IMR-90 (cell line): ENCODE results near the gene HNRNPLL. TPM values are rescaled to one million over a fixed set of nuclear protein-coding genes. Genes with fewer than 3 reads are reported as not detected.

Experiments
- ATAC-seq: fragments of 200-7000 bp; cut with Tn5 transposase; 2 replicates; pipeline ENCODE4 v1.9.1; 2020; ENCODE audit warnings: low read depth, mild to moderate bottlenecking, moderate library complexity
- BruUV-seq: library from RNA; stranded (reverse); fragments of 400-500 nt; replicated peaks from 2 replicates; lab custom pipeline; 2021; lab: Mats Ljungman, UMichigan
- CTCF ChIA-PET: fragments of 300-600 bp; formaldehyde crosslinking; extraction: SDS; loops from one replicate; lab custom pipeline; 2021; ENCODE audit warnings: antibody characterized with exemption; lab: Yijun Ruan, JAX
- POLR2A ChIA-PET: fragments of 300-600 bp; sonication (Branson Sonifier 250); formaldehyde crosslinking; loops from one replicate; lab custom pipeline; 2022; ENCODE audit warnings: antibody characterized with exemption; ENCODE audit not compliant: unreplicated experiment; lab: Charles Lee
- DNase-seq: peaks from one replicate; pipeline ENCODE4 v3.0.0; 2013
- H2AFZ ChIP-seq: replicated peaks from 2 replicates; pipeline ENCODE3; 2013; ENCODE audit warnings: low read length, mild to moderate bottlenecking; ENCODE audit not compliant: poor library complexity
- H2AK5ac ChIP-seq: 2 replicates; pipeline ENCODE4 v1.6.1; 2013; ENCODE audit warnings: low read depth, low read length, inconsistent platforms
- H2AK9ac ChIP-seq: replicated peaks from 2 replicates; pipeline ENCODE3; 2013; ENCODE audit warnings: mild to moderate bottlenecking, low read depth, low read length, moderate library complexity; ENCODE audit not compliant: poor library complexity
- H2BK120ac ChIP-seq: 2 replicates; pipeline ENCODE4 v1.6.1; 2013; ENCODE audit warnings: low read depth, low read length, inconsistent platforms
- H2BK15ac ChIP-seq: 3 replicates; pipeline ENCODE4 v1.6.1; 2013; ENCODE audit warnings: low read depth, low read length, inconsistent platforms
- H2BK20ac ChIP-seq: 2 replicates; pipeline ENCODE4 v1.6.1; 2013; ENCODE audit warnings: low read depth, mild to moderate bottlenecking, inconsistent platforms, low read length, moderate library complexity
- H2BK5ac ChIP-seq: 2 replicates; pipeline ENCODE4 v1.6.1; 2013; ENCODE audit warnings: mild to moderate bottlenecking, low read depth, low read length, inconsistent platforms; ENCODE audit not compliant: poor library complexity, severe bottlenecking
- H3K14ac ChIP-seq: replicated peaks from 2 replicates; pipeline ENCODE4 v1.6.1; 2013; ENCODE audit warnings: low read depth, low read length, inconsistent platforms
- H3K18ac ChIP-seq: 2 replicates; pipeline ENCODE4 v1.6.1; 2013; ENCODE audit warnings: low read depth, low read length, control low read depth
- H3K23ac ChIP-seq: 2 replicates; pipeline ENCODE4 v1.6.1; 2013; ENCODE audit warnings: low read depth, low read length, inconsistent platforms
- H3K27ac ChIP-seq: 2 replicates; pipeline ENCODE4 v1.5.1; 2013; ENCODE audit warnings: mild to moderate bottlenecking, control low read depth, low read length; ENCODE audit not compliant: insufficient read depth
- H3K27me3 ChIP-seq: 2 replicates; pipeline ENCODE4 v1.6.1; 2013; ENCODE audit warnings: low read length; ENCODE audit not compliant: control insufficient read depth, insufficient read depth
- H3K36me3 ChIP-seq: 2 replicates; pipeline ENCODE4 v1.6.1; 2013; ENCODE audit warnings: low read length, mixed read lengths; ENCODE audit not compliant: control insufficient read depth, insufficient read depth
- H3K4ac ChIP-seq: 2 replicates; pipeline ENCODE4 v1.6.1; 2013; ENCODE audit warnings: low read depth, low read length, inconsistent platforms
- H3K4me1 ChIP-seq: 2 replicates; pipeline ENCODE4 v1.6.1; 2013; ENCODE audit warnings: low read length, mixed read lengths; ENCODE audit not compliant: control insufficient read depth, insufficient read depth
- H3K4me2 ChIP-seq: 2 replicates; pipeline ENCODE4 v1.6.1; 2013; ENCODE audit warnings: low read depth, mild to moderate bottlenecking, control low read depth, low read length, moderate library complexity
- H3K4me3 ChIP-seq: 2 replicates; pipeline ENCODE4 v1.5.1; 2013; ENCODE audit warnings: low read depth, mild to moderate bottlenecking, control low read depth, low read length, moderate library complexity; ENCODE audit not compliant: insufficient read depth
- H3K56ac ChIP-seq: 2 replicates; pipeline ENCODE4 v1.6.1; 2013; ENCODE audit warnings: low read length, inconsistent platforms; ENCODE audit not compliant: insufficient read depth; ENCODE audit errors: extremely low read depth
- H3K79me1 ChIP-seq, 2 experiments: 2 replicates each; pipeline ENCODE4 v1.6.1; 2013; ENCODE audit warnings: low read length in 2 of 2, inconsistent platforms in 1 of 2, low read depth in 1 of 2
- H3K9ac ChIP-seq: 2 replicates; pipeline ENCODE4 v1.6.1; 2013; ENCODE audit warnings: low read depth, low read length, control low read depth
- H3K9me1 ChIP-seq: 2 replicates; pipeline ENCODE4 v1.6.1; 2013; ENCODE audit warnings: low read length, inconsistent platforms; ENCODE audit not compliant: insufficient read depth
- H3K9me3 ChIP-seq: 2 replicates; pipeline ENCODE4 v1.6.1; 2013; ENCODE audit warnings: low read length; ENCODE audit not compliant: control insufficient read depth, insufficient read depth
- H4K20me1 ChIP-seq: 2 replicates; pipeline ENCODE4 v1.6.1; 2013; ENCODE audit warnings: low read length, inconsistent platforms; ENCODE audit not compliant: insufficient read depth
- H4K5ac ChIP-seq: 2 replicates; pipeline ENCODE4 v1.6.1; 2013; ENCODE audit warnings: mild to moderate bottlenecking, low read depth, low read length, control low read depth
- H4K8ac ChIP-seq, 2 experiments: 2 replicates each; pipeline ENCODE4 v1.6.1; 2013; ENCODE audit warnings: low read depth in 2 of 2, low read length in 2 of 2, control low read depth in 1 of 2, inconsistent platforms in 1 of 2
- H4K91ac ChIP-seq: 2 replicates; pipeline ENCODE4 v1.6.1; 2013; ENCODE audit warnings: low read depth, low read length, inconsistent platforms; ENCODE audit not compliant: insufficient read depth
- CHD1 ChIP-seq: IDR thresholded peaks from 2 replicates; pipeline ENCODE4 v1.6.1; 2012; ENCODE audit warnings: low read depth, low read length, improper control_type of control experiment
- ELK1 ChIP-seq: fragments of 150-350 bp; IDR thresholded peaks from 2 replicates; pipeline ENCODE4 v1.6.1; 2016; ENCODE audit warnings: low read depth, mild to moderate bottlenecking, low read length, moderate library complexity, borderline replicate concordance
- FOS ChIP-seq: fragments of 150-350 bp; IDR thresholded peaks from 2 replicates; pipeline ENCODE4 v1.6.1; 2016; ENCODE audit warnings: low read depth, low read length
- RAD21 ChIP-seq: IDR thresholded peaks from 2 replicates; pipeline ENCODE4 v1.6.1; 2012; ENCODE audit warnings: low read length, improper control_type of control experiment
- RCOR1 ChIP-seq: IDR thresholded peaks from 2 replicates; pipeline ENCODE4 v1.6.1; 2012; ENCODE audit warnings: mild to moderate bottlenecking, low read length, improper control_type of control experiment; ENCODE audit not compliant: insufficient replicate concordance
- RFX5 ChIP-seq: IDR thresholded peaks from 2 replicates; pipeline ENCODE4 v1.8.0; 2012; ENCODE audit warnings: low read depth, mild to moderate bottlenecking, low read length, moderate library complexity
- SMC3 ChIP-seq: fragments of 150-350 bp; IDR thresholded peaks from 2 replicates; pipeline ENCODE4 v1.6.1; 2016; ENCODE audit warnings: low read depth, mild to moderate bottlenecking, antibody characterized with exemption, low read length, moderate library complexity
- WGBS, 2 experiments: methylation state at CpG; one replicate each; pipeline versions ENCODE4 v1.1.5 to v1.1.7; 2013; ENCODE audit warnings: missing lambda C conversion rate in 2 of 2; ENCODE audit not compliant: insufficient read length in 1 of 2; ENCODE audit errors: extremely low coverage in 2 of 2; 5-methylcytosine and 5-hydroxymethylcytosine counted together
- dilution Hi-C: fragments of 300-500 bp; cut with HindIII; formaldehyde crosslinking; loops from one replicate; pipeline ENCODE4 v1.14.3; 2018; ENCODE audit warnings: low sequenced_read_pairs; ENCODE audit not compliant: unreplicated experiment
- in situ Hi-C: fragments of 300-500 bp; cut with MboI; formaldehyde crosslinking; loops from 3 replicates; pipeline ENCODE4 v1.14.3; 2019; ENCODE audit warnings: low sequenced_read_pairs, inconsistent platforms, mixed read lengths
- intact Hi-C: fragments of 100-400 bp; cut with micrococcal nuclease; formaldehyde crosslinking; loops from 2 replicates; pipeline ENCODE4 v1.10.0; 2022
- polyA plus RNA-seq, 3 experiments: library from polyadenylated mRNA; depleted of rRNA; stranded (reverse); fragments of >200 nt; gene quantifications; 2 replicates each; pipeline ENCODE4 v1.2.3, GENCODE V29; 2012; ENCODE audit warnings: low replicate concordance in 1 of 3
- total RNA-seq: library from RNA; depleted of rRNA; stranded (reverse); fragments of >200 nt; gene quantifications from 2 replicates; pipeline ENCODE4 v1.2.3, GENCODE V29; 2012

The HNRNPLL gene
- total and polyA plus RNA-seq, 2 of the 4 experiments (the other 2 are of a cell fraction) = 23.7 to 53.1 TPM

- Histone ChIP-seq H3K27ac (no peak overlapping the region), H2BK5ac (no peak overlapping the region), H3K14ac (no peak overlapping the region), H2BK15ac (no peak overlapping the region), H3K4me3 (no peak overlapping the region), H4K91ac (no peak overlapping the region), H2BK20ac (no peak overlapping the region), H3K9ac (no peak overlapping the region), H3K18ac (no peak overlapping the region), H4K5ac (no peak overlapping the region), H2BK120ac (no peak overlapping the region), H3K4me2 (no peak overlapping the region), H3K4ac (no peak overlapping the region), H2AFZ (no peak overlapping the region), H3K4me1 (no peaks in the 10 kb centered on the region), H2AK9ac (no peak overlapping the region), H4K8ac (no peak overlapping the region), H3K23ac (no peak overlapping the region), H3K9me3 (no peaks in the 10 kb centered on the region), H3K79me1 (no peaks in the 10 kb centered on the region), H2AK5ac (no peak overlapping the region), H3K9me1 (no peaks in the 10 kb centered on the region), H3K27me3 (peaks cover 10% of the 10 kb centered on the region; the same call in 1 of the 2 replicates), H4K20me1 (no peaks in the 10 kb centered on the region), H3K56ac (no peak overlapping the region), H3K36me3 (no peaks in the 10 kb centered on the region)
- no TSS peak for BruUV-seq
- dilution Hi-C loops (no loop called here), in situ Hi-C loops (no loop called here), intact Hi-C loops (loop anchor here (5.0 to 10.0 kb wide), 2 partner anchors 192 to 300 kb away; no protein-coding TSS in a partner anchor)
- ATAC-seq = no peak
- TF ChIP-seq RAD21 (no peak), SMC3 (no peak), ELK1 (no peak), RFX5 (no peak), RCOR1 (no peak), FOS (no peak), CHD1 (no peak)
- ChIA-PET POLR2A (no interaction called here), CTCF (interaction anchor here (0.7 to 1.7 kb wide), 2 partner anchors 27 to 200 kb away, joined by 3 to 6 read pairs; no protein-coding TSS in a partner anchor)
- no peak for DNase-seq
- 80% methylated on average over 2 of the region's 16 CpGs; no CpG with 5 or more reads in 1 of the 2 experiments for WGBS, 2 experiments
These were observed 67.9 kb downstream of the HNRNPLL start for GRCh38 chr2:38534746-38535403.
